D721Med (cell line): Measurements from ENCODE around the gene ZNF408.
"Not testable (repeated sequence)": the region's sequence is repeated elsewhere in the genome, so short reads cannot be mapped to it uniquely, and the experiment has no call there.

Experiments
- DNase-seq: peaks from one replicate; pipeline ENCODE4 v3.0.0; 2011; ENCODE audit warnings: low spot score; ENCODE audit not compliant: insufficient read length
- FAIRE-seq: peaks from 2 replicates; lab custom pipeline; 2011; peaks lifted over from hg19 to GRCh38; lab: Jason Lieb, UNC
- CTCF ChIP-seq: IDR thresholded peaks from 2 replicates; pipeline ENCODE4 v1.5.1; 2012; ENCODE audit warnings: mild to moderate bottlenecking, control low read depth; ENCODE audit not compliant: insufficient read depth; ENCODE audit errors: missing control alignments

ZNF408 gene

GRCh38 chr11:46697723-46698122 is 3.1 kb upstream of the ZNF408 start:
- DNase-seq (no peak), FAIRE-seq (no peak)
- TF ChIP-seq CTCF = no peak

- FAIRE-seq (no peak), DNase-seq (no peak)
- no peak for TF ChIP-seq CTCF
Measured at GRCh38 chr11:46698597-46698996, 2.2 kb upstream of the ZNF408 start.

- no peak for DNase-seq
- FAIRE-seq = no peak
- no peak for TF ChIP-seq CTCF
Measured at GRCh38 chr11:46701078-46701654, 335 bp downstream of the ZNF408 start.

- no peak for TF ChIP-seq CTCF
- DNase-seq = no peak
- no peak for FAIRE-seq
Measured at GRCh38 chr11:46705070-46705688, 4.3 kb downstream of the ZNF408 start.

GRCh38 chr11:46706886-46707285 is 6.1 kb downstream of the ZNF408 start:
- no peak for TF ChIP-seq CTCF
- FAIRE-seq = no peak
- DNase-seq = no peak

- not testable (repeated sequence) for DNase-seq, FAIRE-seq
Measured at GRCh38 chr11:46709351-46709750, 8.5 kb downstream of the ZNF408 start.

GRCh38 chr11:46710821-46711269 is 10.0 kb downstream of the ZNF408 start:
- DNase-seq (no peak), FAIRE-seq (no peak)
- no peak for TF ChIP-seq CTCF
